GM10266 (cell line): ENCODE measurements around the gene SLC5A2.

Experiments used
- DNase-seq: peaks from one replicate; pipeline ENCODE4 v3.0.0; 2012; ENCODE audit errors: extremely low spot score
- CTCF ChIP-seq: IDR thresholded peaks from 2 replicates; pipeline ENCODE4 v1.5.1; 2012; ENCODE audit warnings: mild to moderate bottlenecking, low read depth; ENCODE audit not compliant: control insufficient read depth, insufficient read depth; ENCODE audit errors: missing control alignments

The SLC5A2 gene

GRCh38 chr16:31470615-31471014 is 12.3 kb upstream of the SLC5A2 start:
- TF ChIP-seq CTCF = no peak
- DNase-seq = no peak

GRCh38 chr16:31471241-31471874 is 11.6 kb upstream of the SLC5A2 start:
- no peak for TF ChIP-seq CTCF
- DNase-seq = peak; percentile 34

GRCh38 chr16:31471875-31472708 is 10.8 kb upstream of the SLC5A2 start, which contains the start of gene TGFB1I1:
Gene TGFB1I1 (plus strand): TSS chr16:31472152. CDS start chr16:31472189, 37 bp downstream.
- peak; percentile 68 for DNase-seq
- TF ChIP-seq CTCF = no peak

GRCh38 chr16:31472709-31473203 is 10.2 kb upstream of the SLC5A2 start:
- peak; percentile 65 for DNase-seq
- no peak for TF ChIP-seq CTCF

- no peak for TF ChIP-seq CTCF
- no peak for DNase-seq
These were observed 9.5 kb upstream of the SLC5A2 start for GRCh38 chr16:31473264-31473984.

GRCh38 chr16:31474173-31474714 is 8.7 kb upstream of the SLC5A2 start:
- no peak for DNase-seq
- TF ChIP-seq CTCF = no peak
